HFFc6 (cell line): Measurements from ENCODE around the gene NTHL1. TPM values are rescaled to one million over a fixed set of nuclear protein-coding genes. Genes with fewer than 3 reads are reported as not detected.

Experiments
- DNase-seq: peaks from one replicate; pipeline ENCODE4 v3.0.0-alpha.2; 2018
- H3K27ac Mint-ChIP-seq: 2 replicates; pipeline ENCODE4 v1.8.0; 2020; ENCODE audit warnings: mild to moderate bottlenecking, mixed read lengths
- H3K27me3 Mint-ChIP-seq: 2 replicates; pipeline ENCODE4 v1.8.0; 2021; ENCODE audit warnings: mild to moderate bottlenecking, moderate library complexity, mixed read lengths; ENCODE audit not compliant: insufficient read depth
- H3K36me3 Mint-ChIP-seq: 2 replicates; pipeline ENCODE4 v1.8.0; 2021; ENCODE audit warnings: low read depth, mixed read lengths
- H3K4me1 Mint-ChIP-seq: 2 replicates; pipeline ENCODE4 v1.8.0; 2020; ENCODE audit warnings: low read depth, mixed read lengths
- H3K4me3 Mint-ChIP-seq: 2 replicates; pipeline ENCODE4 v1.8.0; 2020; ENCODE audit warnings: mild to moderate bottlenecking, moderate library complexity, mixed read lengths
- H3K9me3 Mint-ChIP-seq: 2 replicates; pipeline ENCODE4 v1.8.0; 2020; ENCODE audit warnings: mild to moderate bottlenecking, mixed read lengths
- total RNA-seq, 6 experiments: library from RNA; stranded (reverse); fragmentation: NEBNext Ultra II Directional; extraction: Animal tissue kit (Norgen Biotek cat#: 25700); gene quantifications; 2 replicates in 1 of 6; 3 replicates in 5 of 6; pipeline ENCODE4 v1.2.3, GENCODE V29; 2021
- TF ChIP-seq, protein P1 (sequence below): fragments of 200-600 bp; sonication (generic); IDR thresholded peaks from 2 replicates; pipeline ENCODE4 v1.5.0; 2021; ENCODE audit warnings: antibody characterized with exemption, mild to moderate bottlenecking

The NTHL1 gene
- total RNA-seq, 6 experiments from 2014 or later: 23.7 to 31.5 (median 26.4) TPM

DNA sequence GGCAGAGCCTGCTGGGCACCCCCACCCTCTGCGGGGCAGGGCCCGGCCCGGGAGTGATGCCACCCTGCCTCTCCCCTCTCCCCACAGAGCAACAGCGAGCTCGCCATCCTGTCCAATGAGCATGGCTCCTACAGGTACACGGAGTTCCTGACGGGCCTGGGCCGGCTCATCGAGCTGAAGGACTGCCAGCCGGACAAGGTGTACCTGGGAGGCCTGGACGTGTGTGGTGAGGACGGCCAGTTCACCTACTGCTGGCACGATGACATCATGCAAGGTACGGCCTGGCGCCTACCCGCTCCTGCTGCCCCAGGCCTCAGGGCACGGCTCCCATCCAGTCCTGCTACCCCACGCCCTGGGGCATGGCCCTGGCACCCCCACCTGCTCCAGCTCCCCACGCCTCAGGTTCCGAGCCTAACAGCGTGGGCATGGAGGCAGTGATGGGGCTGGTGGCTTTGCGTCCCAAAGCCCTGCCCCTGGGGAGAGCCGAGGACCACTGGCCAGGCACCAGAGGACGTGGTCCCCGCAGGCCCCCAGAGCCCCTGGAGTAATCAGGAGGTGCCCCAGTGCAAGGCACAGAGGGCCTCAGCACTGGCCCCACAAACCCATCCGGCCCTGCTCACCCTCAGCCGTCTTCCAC lies 38.6 kb upstream of the NTHL1 start:
- Mint-ChIP-seq H3K36me3 (peaks cover 13% of the 10 kb centered on the region; the same call in 1 of the 2 replicates), H3K4me1 (no peaks in the 10 kb centered on the region), H3K9me3 (peaks cover 4% of the 10 kb centered on the region; the same call in 1 of the 2 replicates), H3K27me3 (peaks cover 44% of the 10 kb centered on the region), H3K4me3 (no peak overlapping the region), H3K27ac (no peak overlapping the region; the same call in 1 of the 2 replicates)
- TF ChIP-seq, protein P1, sequence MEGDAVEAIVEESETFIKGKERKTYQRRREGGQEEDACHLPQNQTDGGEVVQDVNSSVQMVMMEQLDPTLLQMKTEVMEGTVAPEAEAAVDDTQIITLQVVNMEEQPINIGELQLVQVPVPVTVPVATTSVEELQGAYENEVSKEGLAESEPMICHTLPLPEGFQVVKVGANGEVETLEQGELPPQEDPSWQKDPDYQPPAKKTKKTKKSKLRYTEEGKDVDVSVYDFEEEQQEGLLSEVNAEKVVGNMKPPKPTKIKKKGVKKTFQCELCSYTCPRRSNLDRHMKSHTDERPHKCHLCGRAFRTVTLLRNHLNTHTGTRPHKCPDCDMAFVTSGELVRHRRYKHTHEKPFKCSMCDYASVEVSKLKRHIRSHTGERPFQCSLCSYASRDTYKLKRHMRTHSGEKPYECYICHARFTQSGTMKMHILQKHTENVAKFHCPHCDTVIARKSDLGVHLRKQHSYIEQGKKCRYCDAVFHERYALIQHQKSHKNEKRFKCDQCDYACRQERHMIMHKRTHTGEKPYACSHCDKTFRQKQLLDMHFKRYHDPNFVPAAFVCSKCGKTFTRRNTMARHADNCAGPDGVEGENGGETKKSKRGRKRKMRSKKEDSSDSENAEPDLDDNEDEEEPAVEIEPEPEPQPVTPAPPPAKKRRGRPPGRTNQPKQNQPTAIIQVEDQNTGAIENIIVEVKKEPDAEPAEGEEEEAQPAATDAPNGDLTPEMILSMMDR: no peak
- no peak for DNase-seq

DNA sequence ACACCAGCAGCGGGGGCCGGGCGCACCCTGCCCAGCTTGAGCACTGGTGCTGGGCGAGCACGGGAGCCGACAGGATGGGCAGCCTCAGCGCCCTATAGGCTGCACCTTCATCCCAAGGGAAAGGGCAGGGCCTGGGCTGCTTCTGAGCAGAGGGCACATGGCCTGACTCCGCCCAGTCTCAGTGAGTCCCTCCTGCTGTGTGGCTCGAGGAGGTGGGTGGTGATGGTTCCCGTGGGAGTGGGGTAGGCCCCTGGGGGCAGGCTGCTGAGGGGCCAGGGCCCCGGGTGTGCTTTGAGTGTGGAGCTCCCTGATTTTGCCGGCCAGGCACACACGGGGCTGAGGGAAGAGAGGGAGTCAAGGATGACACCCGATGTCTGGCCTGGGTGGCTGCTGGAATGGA lies 38.0 kb upstream of the NTHL1 start:
- peaks cover 4% of the 10 kb centered on the region; the same call in 1 of the 2 replicates for H3K9me3 Mint-ChIP-seq
- H3K4me3 Mint-ChIP-seq: no peak overlapping the region
- H3K27me3 Mint-ChIP-seq: peaks cover 44% of the 10 kb centered on the region
- peaks cover 13% of the 10 kb centered on the region; the same call in 1 of the 2 replicates for H3K36me3 Mint-ChIP-seq
- H3K4me1 Mint-ChIP-seq: no peaks in the 10 kb centered on the region
- no peak overlapping the region for H3K27ac Mint-ChIP-seq
- TF ChIP-seq, protein P1: no peak
- no peak for DNase-seq

DNA sequence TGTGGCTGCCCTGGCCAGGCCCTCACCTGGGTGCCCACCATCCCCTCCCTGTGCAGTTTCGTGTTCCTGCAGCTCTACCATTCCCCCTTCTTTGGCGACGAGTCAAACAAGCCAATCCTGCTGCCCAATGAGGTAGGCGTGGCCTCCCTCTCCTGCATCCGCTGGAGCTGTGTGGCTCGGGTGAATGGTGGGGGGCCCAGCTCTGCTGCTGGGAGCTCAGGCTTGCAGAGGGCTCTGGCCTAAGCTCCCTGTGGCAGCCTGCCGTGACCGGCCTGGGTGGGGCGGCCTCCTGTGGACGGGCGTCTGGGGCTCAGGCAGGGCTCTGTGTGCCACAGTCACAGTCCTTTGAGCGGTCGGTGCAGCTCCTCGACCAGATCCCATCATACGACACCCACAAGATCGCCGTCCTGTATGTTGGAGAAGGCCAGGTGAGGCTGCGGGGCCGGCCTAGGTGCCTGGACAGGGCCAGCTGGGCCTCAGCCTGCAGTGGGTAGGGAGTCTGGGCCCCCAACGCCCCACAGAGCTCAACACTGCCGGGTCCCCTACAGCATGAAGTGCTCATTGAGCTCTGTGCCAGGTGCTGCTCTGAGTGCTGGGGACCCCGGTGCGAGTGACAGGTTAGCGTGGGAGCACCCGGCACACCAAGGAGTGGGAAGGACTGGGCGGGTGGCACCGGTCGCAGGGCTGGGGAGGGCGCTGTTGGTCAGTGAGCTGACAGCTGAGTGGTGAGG lies 37.4 kb upstream of the NTHL1 start:
- Mint-ChIP-seq H3K4me3 (peak overlapping the region; percentile 58; the same call in 1 of the 2 replicates), H3K4me1 (no peaks in the 10 kb centered on the region), H3K9me3 (no peaks in the 10 kb centered on the region), H3K27ac (no peak overlapping the region), H3K36me3 (peaks cover 10% of the 10 kb centered on the region; the same call in 1 of the 2 replicates), H3K27me3 (peaks cover 44% of the 10 kb centered on the region)
- TF ChIP-seq, protein P1: no peak
- DNase-seq: no peak

DNA sequence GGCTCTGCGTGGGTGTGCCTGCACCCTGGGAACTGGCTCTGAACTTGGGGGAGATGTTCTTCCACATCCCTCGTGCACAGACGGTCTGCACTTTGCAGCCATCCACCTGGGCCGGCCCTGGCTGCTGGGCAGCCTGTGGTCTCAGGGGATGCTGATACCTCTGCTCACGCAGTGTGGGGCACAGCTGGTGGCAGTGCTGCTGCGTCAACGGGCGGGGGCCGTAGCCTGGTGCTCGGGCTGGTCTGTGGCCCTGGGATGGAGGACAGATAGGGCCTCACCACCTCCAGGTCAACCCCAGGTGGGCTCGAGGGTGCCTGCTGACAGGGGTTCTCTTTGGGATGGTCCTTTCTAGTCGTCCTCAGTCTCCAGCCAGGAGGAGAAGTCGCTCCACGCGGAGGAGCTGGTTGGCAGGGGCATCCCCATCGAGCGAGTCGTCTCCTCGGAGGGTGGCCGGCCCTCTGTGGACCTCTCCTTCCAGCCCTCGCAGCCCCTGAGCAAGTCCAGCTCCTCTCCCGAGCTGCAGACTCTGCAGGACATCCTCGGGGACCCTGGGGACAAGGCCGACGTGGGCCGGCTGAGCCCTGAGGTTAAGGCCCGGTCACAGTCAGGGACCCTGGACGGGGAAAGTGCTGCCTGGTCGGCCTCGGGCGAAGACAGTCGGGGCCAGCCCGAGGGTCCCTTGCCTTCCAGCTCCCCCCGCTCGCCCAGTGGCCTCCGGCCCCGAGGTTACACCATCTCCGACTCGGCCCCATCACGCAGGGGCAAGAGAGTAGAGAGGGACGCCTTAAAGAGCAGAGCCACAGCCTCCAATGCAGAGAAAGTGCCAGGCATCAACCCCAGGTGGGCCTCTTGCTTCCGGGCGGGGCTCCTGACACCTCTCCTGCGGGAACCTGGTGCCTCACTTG lies 36.5 kb upstream of the NTHL1 start:
- Mint-ChIP-seq H3K36me3 (peaks cover 7% of the 10 kb centered on the region; the same call in 1 of the 2 replicates), H3K9me3 (no peaks in the 10 kb centered on the region)
- DNase-seq: no peak

DNA sequence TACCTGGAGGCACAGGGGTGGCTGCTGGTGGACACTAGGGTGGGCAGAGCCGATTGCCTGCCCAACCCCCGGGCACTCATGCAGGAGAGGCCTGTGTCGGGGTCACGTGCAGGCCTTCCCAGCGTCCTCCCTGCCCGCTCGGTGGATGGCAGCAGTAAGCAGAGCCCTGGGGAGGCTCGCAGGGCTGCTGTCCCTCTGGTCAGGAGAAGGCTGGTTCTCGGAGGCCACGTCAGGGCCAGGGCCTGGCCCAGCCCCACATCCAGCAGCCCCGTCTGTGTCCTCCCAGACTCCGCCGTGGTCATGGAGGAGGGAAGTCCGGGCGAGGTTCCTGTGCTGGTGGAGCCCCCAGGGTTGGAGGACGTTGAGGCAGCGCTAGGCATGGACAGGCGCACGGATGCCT lies 35.8 kb upstream of the NTHL1 start:
- H3K4me1 Mint-ChIP-seq: no peaks in the 10 kb centered on the region
- H3K9me3 Mint-ChIP-seq: no peaks in the 10 kb centered on the region
- peaks cover 38% of the 10 kb centered on the region for H3K27me3 Mint-ChIP-seq
- peaks cover under 1% of the 10 kb centered on the region; the same call in 1 of the 2 replicates for H3K36me3 Mint-ChIP-seq
- H3K27ac Mint-ChIP-seq: no peak overlapping the region
- TF ChIP-seq, protein P1: no peak
- DNase-seq: no peak
- no peak overlapping the region for H3K4me3 Mint-ChIP-seq

More for the DNA sequence above, 36.5 kb upstream of the NTHL1 start:
- Mint-ChIP-seq H3K4me1 (no peaks in the 10 kb centered on the region), H3K4me3 (no peak overlapping the region; the same call in 1 of the 2 replicates), H3K27ac (no peak overlapping the region), H3K27me3 (peaks cover 44% of the 10 kb centered on the region)
- TF ChIP-seq, protein P1: no peak
